GM12878 (cell line): ENCODE data around the gene PDZD8. TPM values are rescaled to one million over a fixed set of nuclear protein-coding genes. Genes with fewer than 3 reads are reported as not detected.

Experiments
- ATAC-seq: fragments of 200-7000 bp; cut with Tn5 transposase; 3 replicates; pipeline ENCODE4 v1.9.1; 2020; ENCODE audit warnings: mild to moderate bottlenecking, moderate library complexity
- BruUV-seq: library from RNA; stranded (reverse); fragments of 400-500 nt; replicated peaks from 2 replicates; lab custom pipeline; 2021; lab: Mats Ljungman, UMichigan
- CTCF ChIA-PET: fragments of 300-600 bp; sonication (Branson Sonifier 250); formaldehyde crosslinking; extraction: SDS; loops from one replicate; lab custom pipeline; 2021; ENCODE audit warnings: inconsistent platforms; lab: Yijun Ruan, JAX
- POLR2A ChIA-PET: fragments of 350-600 bp; formaldehyde crosslinking; extraction: SDS; loops from one replicate; lab custom pipeline; 2021; ENCODE audit warnings: inconsistent platforms; lab: Charles Lee
- RAD21 ChIA-PET: fragments of 300-600 bp; sonication (Branson Sonifier 250); formaldehyde crosslinking; loops from one replicate; lab custom pipeline; 2023; ENCODE audit warnings: antibody characterized with exemption; ENCODE audit not compliant: unreplicated experiment; lab: Charles Lee
- SMC1A ChIA-PET: fragments of 300-600 bp; sonication (Branson Sonifier 250); formaldehyde crosslinking; loops from one replicate; lab custom pipeline; 2023; ENCODE audit not compliant: unreplicated experiment, uncharacterized antibody; lab: Charles Lee
- DNase-seq: peaks from one replicate; pipeline ENCODE4 v3.0.0-alpha.2; 2011; ENCODE audit warnings: low read depth, low spot score
- FAIRE-seq: peaks from 3 replicates; lab custom pipeline; 2011; peaks lifted over from hg19 to GRCh38; lab: Jason Lieb, UNC
- H2AFZ ChIP-seq: 2 replicates; pipeline ENCODE4 v1.6.0; 2011; ENCODE audit warnings: low read depth, low read length, control low read depth; ENCODE audit not compliant: control insufficient read depth
- H3K27ac ChIP-seq: 2 replicates; pipeline ENCODE4 v1.5.1; 2011; ENCODE audit warnings: control low read depth; ENCODE audit not compliant: control insufficient read depth, insufficient read depth
- H3K27me3 ChIP-seq, 2 experiments: replicated peaks in 1 of 2; 2 replicates each; pipeline versions ENCODE4 v1.6.0 to v1.6.1; 2011; ENCODE audit warnings: low read length in 1 of 2; ENCODE audit not compliant: control insufficient read depth in 2 of 2, insufficient read depth in 2 of 2
- H3K36me3 ChIP-seq, 2 experiments: 2 replicates each; pipeline ENCODE4 v1.5.1; 2011; ENCODE audit warnings: low read length in 1 of 2; ENCODE audit not compliant: control insufficient read depth in 2 of 2, insufficient read depth in 2 of 2
- H3K4me1 ChIP-seq: 2 replicates; pipeline ENCODE4 v1.6.1; 2011; ENCODE audit warnings: mild to moderate bottlenecking, low read length, moderate library complexity, mixed read lengths; ENCODE audit not compliant: control insufficient read depth, insufficient read depth
- H3K4me2 ChIP-seq: 2 replicates; pipeline ENCODE4 v1.6.0; 2011; ENCODE audit warnings: control low read depth; ENCODE audit not compliant: control insufficient read depth, insufficient read depth
- H3K4me3 ChIP-seq: fragments of 200-600 bp; sonication (generic); 2 replicates; pipeline ENCODE4 v1.5.1; 2016
- H3K79me2 ChIP-seq: 2 replicates; pipeline ENCODE4 v1.6.0; 2011; ENCODE audit warnings: low read length; ENCODE audit not compliant: control insufficient read depth, insufficient read depth
- H3K9ac ChIP-seq: 2 replicates; pipeline ENCODE4 v1.8.0; 2011; ENCODE audit warnings: low read length, control low read depth, mixed read lengths; ENCODE audit not compliant: control insufficient read depth, insufficient read depth
- H3K9me3 ChIP-seq: replicated peaks from 3 replicates; pipeline ENCODE4 v1.5.1; 2011; ENCODE audit warnings: mild to moderate bottlenecking, low read length; ENCODE audit not compliant: control insufficient read depth, insufficient read depth
- H4K20me1 ChIP-seq: 2 replicates; pipeline ENCODE4 v1.6.0; 2011; ENCODE audit not compliant: control insufficient read depth, insufficient read depth
- BACH1 ChIP-seq: fragments of 450-650 bp; IDR thresholded peaks from 2 replicates; pipeline ENCODE4 v1.6.1; 2017; ENCODE audit warnings: mild to moderate bottlenecking, borderline replicate concordance
- MTA2 ChIP-seq: fragments of 450-650 bp; IDR thresholded peaks from 2 replicates; pipeline ENCODE4 v1.6.1; 2016; ENCODE audit warnings: low read depth, mild to moderate bottlenecking, moderate library complexity
- NFYA ChIP-seq: IDR thresholded peaks from 2 replicates; pipeline ENCODE4 v1.6.1; 2011; ENCODE audit warnings: low read depth, mild to moderate bottlenecking, low read length, improper control_type of control experiment, borderline replicate concordance
- NR2F1 ChIP-seq: fragments of 450-650 bp; conservative IDR thresholded peaks from 2 replicates; pipeline ENCODE4 v1.6.1; 2017; ENCODE audit warnings: mild to moderate bottlenecking
- NRF1 ChIP-seq: conservative IDR thresholded peaks from 2 replicates; pipeline ENCODE4 v1.6.1; 2011; ENCODE audit warnings: mild to moderate bottlenecking, low read depth, low read length, improper control_type of control experiment
- PKNOX1 ChIP-seq: fragments of 450-650 bp; IDR thresholded peaks from 2 replicates; pipeline ENCODE4 v1.6.1; 2016; ENCODE audit warnings: mild to moderate bottlenecking
- RAD51 ChIP-seq: fragments of 450-650 bp; IDR thresholded peaks from 2 replicates; pipeline ENCODE4 v1.6.1; 2016; ENCODE audit warnings: moderate library complexity, mild to moderate bottlenecking, inconsistent platforms
- RB1 ChIP-seq: fragments of 450-650 bp; formaldehyde crosslinking; IDR thresholded peaks from 2 replicates; pipeline ENCODE4 v1.6.1; 2017; ENCODE audit warnings: mild to moderate bottlenecking, borderline replicate concordance
- ZBTB11 ChIP-seq: fragments of 450-650 bp; formaldehyde crosslinking; IDR thresholded peaks from 2 replicates; pipeline ENCODE4 v1.5.0; 2022; ENCODE audit warnings: mild to moderate bottlenecking, missing genetic modification characterization
- WGBS: methylation state at CpG from one replicate; pipeline ENCODE4 v1.1.6; 2016; ENCODE audit warnings: low lambda C conversion rate; ENCODE audit not compliant: insufficient replicate concordance, insufficient coverage; ENCODE audit errors: missing lambda C conversion rate; 5-methylcytosine and 5-hydroxymethylcytosine counted together
- in situ Hi-C: fragments of 300-500 bp; cut with MboI; formaldehyde crosslinking; loops from 9 replicates; pipeline ENCODE4 v1.14.3; 2018; ENCODE audit warnings: mixed read lengths
- intact Hi-C: fragments of 100-400 bp; cut with micrococcal nuclease; formaldehyde crosslinking; loops from one replicate; pipeline ENCODE4 v1.14.2; 2022; ENCODE audit not compliant: unreplicated experiment
- polyA plus RNA-seq, 11 experiments: library from polyadenylated mRNA; depleted of rRNA in 4 of 11; unstranded in 6 of 11; stranded (reverse) in 5 of 11; fragments of >200 nt; fragmentation: Nextera tagmentation in 4 of 11; fragmentation: Illumina TruSeq in 1 of 11; extraction: Ambion mirVana in 4 of 11; extraction: Trizol in 1 of 11; gene quantifications; 1 replicate in 1 of 11; 2 replicates in 10 of 11; pipeline versions ENCODE4 v1.2.1 to v1.2.3, GENCODE V29; 2011 to 2016; ENCODE audit warnings: inconsistent platforms in 2 of 11, missing spikeins in 2 of 11, low read depth in 1 of 11
- total RNA-seq, 4 experiments: library from RNA; depleted of rRNA in 3 of 4; stranded (reverse); fragments of >200 nt in 3 of 4; fragmentation: Illumina TruSeq in 1 of 4; extraction: Trizol in 1 of 4; gene quantifications; 2 replicates each; pipeline versions ENCODE4 v1.2.1 to v1.2.3, GENCODE V29; 2013 to 2021
- TF ChIP-seq, protein P1 (sequence below): fragments of 450-650 bp; IDR thresholded peaks from 2 replicates; pipeline ENCODE4 v1.6.1; 2017; ENCODE audit warnings: mild to moderate bottlenecking, low read depth, inconsistent platforms; ENCODE audit not compliant: poor library complexity, severe bottlenecking

Gene PDZD8
- total and polyA plus RNA-seq, 10 of the 15 experiments (the other 5 are each of a cell fraction or from before 2014, with no cell fraction given), result 2.0 to 21.2 (median 6.7) TPM

GRCh38 chr10:117266812-117267211 lies 108.4 kb downstream of the PDZD8 start:
- no peak overlapping the region for H2AFZ ChIP-seq
- no TSS peak for BruUV-seq
- no peaks in the 10 kb centered on the region; a peak in 1 of 4 replicates for H3K27me3 ChIP-seq
- ATAC-seq (no peak), DNase-seq (no peak), FAIRE-seq (no peak)
- no peaks in the 10 kb centered on the region for H3K9me3 ChIP-seq
- TF ChIP-seq ZBTB11 (CRISPR knock-in tag) (no peak), NRF1 (no peak), PKNOX1 (no peak), NFYA (no peak), MTA2 (no peak), NR2F1 (no peak), BACH1 (no peak), RAD51 (no peak), RB1 (no peak)
- TF ChIP-seq, protein P1, sequence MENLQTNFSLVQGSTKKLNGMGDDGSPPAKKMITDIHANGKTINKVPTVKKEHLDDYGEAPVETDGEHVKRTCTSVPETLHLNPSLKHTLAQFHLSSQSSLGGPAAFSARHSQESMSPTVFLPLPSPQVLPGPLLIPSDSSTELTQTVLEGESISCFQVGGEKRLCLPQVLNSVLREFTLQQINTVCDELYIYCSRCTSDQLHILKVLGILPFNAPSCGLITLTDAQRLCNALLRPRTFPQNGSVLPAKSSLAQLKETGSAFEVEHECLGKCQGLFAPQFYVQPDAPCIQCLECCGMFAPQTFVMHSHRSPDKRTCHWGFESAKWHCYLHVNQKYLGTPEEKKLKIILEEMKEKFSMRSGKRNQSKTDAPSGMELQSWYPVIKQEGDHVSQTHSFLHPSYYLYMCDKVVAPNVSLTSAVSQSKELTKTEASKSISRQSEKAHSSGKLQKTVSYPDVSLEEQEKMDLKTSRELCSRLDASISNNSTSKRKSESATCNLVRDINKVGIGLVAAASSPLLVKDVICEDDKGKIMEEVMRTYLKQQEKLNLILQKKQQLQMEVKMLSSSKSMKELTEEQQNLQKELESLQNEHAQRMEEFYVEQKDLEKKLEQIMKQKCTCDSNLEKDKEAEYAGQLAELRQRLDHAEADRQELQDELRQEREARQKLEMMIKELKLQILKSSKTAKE, result no peak
- no peaks in the 10 kb centered on the region for H4K20me1 ChIP-seq
- no peaks in the 10 kb centered on the region for H3K79me2 ChIP-seq
- ChIA-PET POLR2A (no interaction called here), RAD21 (interaction anchor here (1.2 kb wide), 1 partner anchor 211 kb away, joined by 4 read pairs; no protein-coding TSS in a partner anchor), SMC1A (interaction anchor here (0.6 to 1.2 kb wide), 3 partner anchors 9 to 53 kb away, joined by 3 read pairs; no protein-coding TSS in a partner anchor), CTCF (interaction anchor here (1.2 to 1.4 kb wide), 2 partner anchors 9 to 53 kb away, joined by 4 to 5 read pairs; no protein-coding TSS in a partner anchor)
- no peaks in the 10 kb centered on the region for H3K36me3 ChIP-seq
- no peak overlapping the region for H3K27ac ChIP-seq
- WGBS, result 47% methylated on average over 2 of the region's 2 CpGs
- H3K9ac ChIP-seq, result no peak overlapping the region
- in situ Hi-C loops, result no loop called here
- intact Hi-C loops, result no loop called here
- no peak overlapping the region for H3K4me2 ChIP-seq
- no peak overlapping the region for H3K4me3 ChIP-seq
- H3K4me1 ChIP-seq, result no peaks in the 10 kb centered on the region
